8988T (cell line): ENCODE results near the gene HLX.

Experiments used
- DNase-seq: peaks from one replicate; pipeline ENCODE4 v3.0.0; 2011

HLX gene

GRCh38 chr1:220882061-220882891 lies 3.0 kb downstream of the HLX start:
- no peak for DNase-seq

- no peak for DNase-seq
These were observed 5.1 kb downstream of the HLX start for GRCh38 chr1:220884109-220884980.

- DNase-seq: no peak
These were observed 6.0 kb downstream of the HLX start for GRCh38 chr1:220884981-220885918.

- no peak for DNase-seq
These were observed 6.7 kb downstream of the HLX start for GRCh38 chr1:220885971-220886370.

- DNase-seq: no peak
These were observed 7.4 kb downstream of the HLX start for GRCh38 chr1:220886470-220887201.

- DNase-seq: no peak
These were observed 7.9 kb downstream of the HLX start for GRCh38 chr1:220887202-220887519.

GRCh38 chr1:220887520-220888416 lies 8.5 kb downstream of the HLX start:
- no peak for DNase-seq

DNA sequence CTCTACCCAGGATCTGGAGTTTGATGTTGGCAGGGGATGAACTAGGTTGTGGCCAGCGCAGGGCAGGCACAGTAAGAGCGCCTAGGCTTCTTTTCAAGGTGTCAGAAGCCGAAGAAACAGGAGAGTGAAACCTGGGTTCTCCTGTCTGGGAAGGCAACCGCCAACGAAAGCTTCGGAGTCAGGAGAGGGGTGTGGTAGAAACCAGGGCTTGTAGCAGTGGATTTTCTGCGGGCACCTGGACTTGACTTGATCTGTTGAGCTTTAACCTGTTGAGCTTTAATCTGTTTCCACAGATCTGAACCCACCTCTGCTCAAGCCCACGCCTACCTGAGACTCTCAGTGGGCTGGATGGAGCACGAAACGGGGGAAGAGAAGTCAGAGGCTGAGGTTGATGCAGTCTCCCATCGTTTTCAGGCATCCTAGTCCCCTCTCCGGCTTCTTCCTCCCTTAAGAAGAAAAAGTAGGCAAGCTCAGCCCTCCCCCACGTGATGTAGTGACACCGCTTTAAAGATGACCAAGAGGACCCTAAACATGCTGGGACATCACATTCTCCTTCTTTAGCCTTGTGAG lies 9.3 kb downstream of the HLX start:
- DNase-seq: no peak

DNA sequence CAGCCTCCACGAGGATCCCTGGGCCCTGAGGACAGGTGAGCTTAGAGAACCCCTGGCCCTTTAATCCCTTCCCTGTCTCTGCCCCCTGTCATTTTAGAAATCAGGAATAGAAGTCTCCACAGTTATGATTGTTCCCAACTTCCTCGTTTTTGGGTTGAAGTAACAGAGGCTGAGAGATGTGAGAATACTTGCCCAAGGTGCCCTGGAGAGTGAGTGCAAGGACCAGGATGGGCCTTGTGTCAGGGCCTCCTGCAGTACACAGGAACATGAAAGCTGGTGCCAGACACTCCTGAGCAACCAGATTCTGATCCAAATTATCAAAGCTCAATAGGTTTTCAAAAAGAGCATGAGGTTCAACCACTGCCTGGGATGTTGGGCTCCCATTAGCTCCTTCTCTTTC lies 10.1 kb downstream of the HLX start:
- DNase-seq: no peak

DNA sequence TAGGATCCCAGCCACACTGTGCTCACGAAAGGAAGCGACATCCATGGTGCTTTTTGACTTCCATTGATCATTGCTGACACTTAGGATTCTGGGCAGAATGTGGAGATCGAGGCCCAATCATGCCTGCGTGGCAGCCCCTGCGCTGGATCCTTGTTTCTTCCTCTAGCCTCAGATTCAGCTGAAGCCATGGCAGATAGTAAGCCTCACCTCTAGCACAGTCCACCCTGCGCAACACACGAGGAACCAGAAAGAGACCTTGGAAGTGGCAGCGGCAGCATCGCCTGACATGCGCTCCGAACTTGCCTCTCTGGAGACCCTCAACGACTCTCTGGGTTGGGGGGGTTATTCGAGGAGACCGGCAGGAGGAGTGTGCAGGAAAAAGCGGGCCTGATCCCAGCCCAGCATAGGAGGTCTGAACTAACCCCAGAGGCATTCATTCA lies 10.6 kb downstream of the HLX start:
- DNase-seq: no peak

- DNase-seq: no peak
These were observed 11.4 kb downstream of the HLX start for GRCh38 chr1:220890602-220891001.

- no peak for DNase-seq
These were observed 12.2 kb downstream of the HLX start for GRCh38 chr1:220891224-220892085.

DNA sequence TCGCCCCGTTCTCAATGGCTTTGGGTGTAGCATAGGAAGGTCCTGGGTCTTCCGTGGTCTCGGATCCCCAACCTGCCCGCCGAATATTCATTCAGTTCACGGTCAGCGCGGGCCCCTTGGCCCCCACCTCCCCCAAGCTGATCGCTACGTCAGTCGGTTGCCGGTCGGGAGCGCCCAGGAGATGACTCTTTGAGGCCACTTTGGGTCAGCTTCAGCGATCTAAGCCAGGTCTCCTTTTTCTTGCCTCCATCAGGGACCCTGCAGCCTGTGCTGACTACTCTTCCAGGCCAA lies 12.8 kb downstream of the HLX start:
- no peak for DNase-seq

GRCh38 chr1:220892997-220893700 lies 13.9 kb downstream of the HLX start:
- no peak for DNase-seq

- no peak for DNase-seq
These were observed 14.4 kb downstream of the HLX start for GRCh38 chr1:220893701-220894024.

DNA sequence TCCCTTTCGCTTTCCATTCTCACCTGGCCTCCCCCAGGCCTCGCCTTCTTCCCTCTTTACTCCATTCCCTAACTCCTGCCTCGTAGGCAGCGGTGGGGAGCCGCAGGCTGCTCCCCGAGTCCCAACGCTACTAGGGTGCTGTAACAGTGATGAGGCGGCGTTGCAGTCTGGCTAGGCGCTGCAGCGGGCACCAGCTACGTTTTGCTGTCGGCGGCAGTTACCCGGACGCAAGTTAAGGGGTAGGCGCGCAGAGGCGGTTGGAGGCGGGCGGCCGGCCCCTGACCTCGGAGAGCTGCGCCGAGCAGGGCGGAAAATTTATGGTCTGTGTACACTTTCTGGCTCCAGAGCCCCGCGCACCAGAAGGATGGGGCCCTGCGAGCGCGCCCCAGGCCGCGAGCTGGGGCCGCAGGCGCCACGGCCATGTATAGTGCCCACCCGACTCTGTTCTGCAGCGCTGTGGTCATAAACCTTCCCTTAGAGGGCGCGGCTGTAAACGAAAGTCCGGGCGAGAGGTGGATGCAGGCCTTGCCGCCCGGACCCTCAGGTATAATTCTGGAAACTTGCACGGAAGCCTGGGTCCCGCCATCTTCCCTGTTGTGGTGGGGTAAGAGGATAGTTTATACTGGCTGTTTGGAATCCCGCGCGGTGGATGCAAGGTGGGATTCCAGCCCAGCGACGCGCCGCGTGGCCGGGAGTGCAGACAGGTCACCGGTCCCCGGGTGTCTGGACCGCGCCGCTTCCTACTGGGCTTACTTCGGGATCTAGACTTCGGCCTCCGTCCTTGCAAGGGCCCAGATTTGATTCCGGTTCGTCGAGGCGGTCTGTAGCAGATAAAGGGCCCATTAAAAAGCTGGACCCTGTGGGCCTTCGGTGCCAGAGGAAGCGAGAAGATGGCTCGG lies 15.0 kb downstream of the HLX start:
- DNase-seq: no peak

- no peak for DNase-seq
These were observed 15.6 kb downstream of the HLX start for GRCh38 chr1:220894924-220895256.

DNA sequence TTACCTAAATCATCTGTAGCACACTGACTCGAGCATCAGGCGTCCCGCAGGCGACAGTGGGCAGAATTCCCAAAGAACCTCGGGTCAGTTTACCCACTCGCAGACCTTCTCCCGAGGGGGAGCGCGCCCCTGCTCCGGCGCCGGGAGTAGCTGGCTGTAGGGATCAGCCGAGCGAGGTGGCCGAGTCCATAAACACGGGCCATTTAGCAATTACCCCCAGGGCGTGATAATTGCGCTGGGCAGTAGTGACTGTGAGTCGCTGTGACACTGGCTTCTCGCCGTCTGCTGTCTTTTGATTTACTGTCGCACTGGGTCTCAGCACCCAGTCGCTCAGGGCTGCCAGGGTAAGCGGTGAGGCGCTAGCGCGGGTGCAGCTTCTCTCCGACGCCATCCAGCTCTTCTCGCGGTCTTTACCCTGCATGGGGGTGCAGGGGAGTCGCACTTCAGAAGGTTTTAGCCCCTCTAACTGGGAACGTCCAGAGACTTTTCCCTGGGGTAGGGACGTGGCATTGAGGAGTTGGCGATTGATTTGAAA lies 16.2 kb downstream of the HLX start:
- no peak for DNase-seq
